A549 treated with ZK216348 at 1 μM for 4 hours (cell line): ENCODE measurements around the gene ACY1. TPM values are rescaled to one million over a fixed set of nuclear protein-coding genes. Genes with fewer than 3 reads are reported as not detected.

Experiments used
- total RNA-seq: library from RNA; stranded (reverse); fragments of 200-300 nt; extraction: Qiagen RNA extraction; gene quantifications from 5 replicates; pipeline ENCODE4 v1.2.3, GENCODE V29; 2022; ENCODE audit warnings: low read depth

The ACY1 gene
- 15.4 to 26.7 TPM (median 23.0 TPM) in 5 replicates for total RNA-seq

GRCh38 chr3:51982838-51983577, at the start of gene ACY1:
Gene ACY1, plus strand, starts transcription at chr3:51983535. Its CDS starts 530 bp downstream, at chr3:51984065.

GRCh38 chr3:51941798-51942602, 41.3 kb upstream of the ACY1 start, which contains the start of the genes PARP3 and RRP9:
Gene PARP3, plus strand, starts transcription at chr3:51942363. Its CDS starts 993 bp downstream, at chr3:51943356.
Gene RRP9, minus strand, starts transcription at chr3:51941904. Its CDS starts 37 bp downstream, at chr3:51941867.

GRCh38 chr3:51955175-51955892, 28.0 kb upstream of the ACY1 start, which contains the start of gene GPR62:
Gene GPR62, plus strand, starts transcription at chr3:51955381. Its CDS starts 272 bp downstream, at chr3:51955653.

GRCh38 chr3:51967384-51968169, 15.8 kb upstream of the ACY1 start, which contains the start of gene PCBP4:
Gene PCBP4, minus strand, starts transcription at chr3:51967454. Its CDS starts 6,214 bp downstream, at chr3:51961240.

GRCh38 chr3:51974963-51975851, 8.1 kb upstream of the ACY1 start, which contains the start of gene ABHD14A:
Gene ABHD14A, plus strand, starts transcription at chr3:51975064. Its CDS starts 72 bp downstream, at chr3:51975136.

GRCh38 chr3:51995346-51996163, 12.2 kb downstream of the ACY1 start, which contains the start of gene RPL29:
Gene RPL29, minus strand, starts transcription at chr3:51995895. Its CDS starts 434 bp downstream, at chr3:51995461.

Other genes starting within 250 kb of the ACY1 start
- not detected in 5 replicates for gene IQCF6, start 204.3 kb upstream of the ACY1 start, total RNA-seq
- gene IQCF2, start 121.9 kb upstream of the ACY1 start, total RNA-seq: not detected in 5 replicates
- not detected in 5 replicates for gene IQCF5, start 107.9 kb upstream of the ACY1 start, total RNA-seq
- gene IQCF1, start 80.2 kb upstream of the ACY1 start, total RNA-seq: not detected in 5 replicates
- gene RRP9, start 41.6 kb upstream of the ACY1 start, total RNA-seq: 27.8 to 50.3 TPM (median 47.9 TPM) in 5 replicates
- gene PARP3, start 41.2 kb upstream of the ACY1 start, total RNA-seq: 6.1 to 9.9 TPM (median 9.1 TPM) in 5 replicates
- gene GPR62, start 28.2 kb upstream of the ACY1 start, total RNA-seq: not detected in 5 replicates
- 9.3 to 16.6 TPM (median 12.9 TPM) in 5 replicates for gene PCBP4, start 16.1 kb upstream of the ACY1 start, total RNA-seq
- gene ABHD14B, start 9.5 kb upstream of the ACY1 start, total RNA-seq: 24.3 to 40.6 TPM (median 35.3 TPM) in 5 replicates
- 8.0 to 15.6 TPM (median 14.1 TPM) in 5 replicates for gene ABHD14A, start 8.5 kb upstream of the ACY1 start, total RNA-seq
- gene RPL29, start 12.4 kb downstream of the ACY1 start, total RNA-seq: 1,239 to 1,467 TPM (median 1,300 TPM) in 5 replicates
- 16.2 to 20.6 TPM (median 18.4 TPM) in 5 replicates for gene DUSP7, start 73.0 kb downstream of the ACY1 start, total RNA-seq
- gene POC1A, start 170.9 kb downstream of the ACY1 start, total RNA-seq: 12.2 to 19.5 TPM (median 19.2 TPM) in 5 replicates
- 38.4 to 51.7 TPM (median 49.5 TPM) in 5 replicates for gene ALAS1, start 214.6 kb downstream of the ACY1 start, total RNA-seq
- 0.18 TPM in 1 of 5 replicates, not detected in the others for gene TLR9, start 242.1 kb downstream of the ACY1 start, total RNA-seq